B cell (primary cell): Measurements from ENCODE around the gene FAM210B.

ENCODE experiments used
- EZH2 ChIP-seq: IDR thresholded peaks from 2 replicates; pipeline ENCODE4 v1.6.1; 2012; ENCODE audit warnings: borderline replicate concordance, low read depth, mild to moderate bottlenecking, moderate library complexity, low read length; ENCODE audit not compliant: insufficient read depth, poor library complexity, severe bottlenecking
- TF ChIP-seq, protein P1 (sequence below): fragments of 200-600 bp; IDR thresholded peaks from one replicate; pipeline ENCODE4 v1.8.0; 2022; ENCODE audit warnings: antibody characterized with exemption, mild to moderate bottlenecking

DNA sequence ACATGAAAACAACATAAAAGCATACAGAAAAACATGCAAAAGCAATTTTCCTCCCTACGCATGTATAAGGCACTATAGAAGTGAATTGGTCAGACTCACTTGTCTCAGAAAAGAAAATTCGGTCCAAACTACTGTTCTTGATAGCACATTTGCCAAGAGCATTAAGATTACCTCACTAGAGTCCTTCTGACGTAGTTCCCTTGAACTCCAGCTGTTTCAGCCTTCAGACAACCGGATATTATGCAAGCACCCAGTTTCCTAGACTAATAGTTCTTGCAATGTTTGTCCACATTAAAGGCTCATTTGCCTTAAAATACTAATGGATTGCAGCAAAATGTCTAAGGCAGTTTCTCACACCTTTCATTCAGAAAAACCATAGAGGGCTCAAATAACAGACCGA lies 50.7 kb downstream of the FAM210B start:
- TF ChIP-seq, protein P1, sequence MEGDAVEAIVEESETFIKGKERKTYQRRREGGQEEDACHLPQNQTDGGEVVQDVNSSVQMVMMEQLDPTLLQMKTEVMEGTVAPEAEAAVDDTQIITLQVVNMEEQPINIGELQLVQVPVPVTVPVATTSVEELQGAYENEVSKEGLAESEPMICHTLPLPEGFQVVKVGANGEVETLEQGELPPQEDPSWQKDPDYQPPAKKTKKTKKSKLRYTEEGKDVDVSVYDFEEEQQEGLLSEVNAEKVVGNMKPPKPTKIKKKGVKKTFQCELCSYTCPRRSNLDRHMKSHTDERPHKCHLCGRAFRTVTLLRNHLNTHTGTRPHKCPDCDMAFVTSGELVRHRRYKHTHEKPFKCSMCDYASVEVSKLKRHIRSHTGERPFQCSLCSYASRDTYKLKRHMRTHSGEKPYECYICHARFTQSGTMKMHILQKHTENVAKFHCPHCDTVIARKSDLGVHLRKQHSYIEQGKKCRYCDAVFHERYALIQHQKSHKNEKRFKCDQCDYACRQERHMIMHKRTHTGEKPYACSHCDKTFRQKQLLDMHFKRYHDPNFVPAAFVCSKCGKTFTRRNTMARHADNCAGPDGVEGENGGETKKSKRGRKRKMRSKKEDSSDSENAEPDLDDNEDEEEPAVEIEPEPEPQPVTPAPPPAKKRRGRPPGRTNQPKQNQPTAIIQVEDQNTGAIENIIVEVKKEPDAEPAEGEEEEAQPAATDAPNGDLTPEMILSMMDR = no peak
- TF ChIP-seq EZH2 = no peak
